ENCODE measurements around the gene VPS37C. TPM values are rescaled to one million over a fixed set of nuclear protein-coding genes. Genes with fewer than 3 reads are reported as not detected.
"Not testable (repeated sequence)": the region's sequence is repeated elsewhere in the genome, so short reads cannot be mapped to it uniquely, and the experiment has no call there.

VPS37C gene
- polyA plus RNA-seq, 3 donors, result 16.9 to 22.0 (median 19.2) TPM

GRCh38 chr11:61187505-61188130, 26.4 kb upstream of the VPS37C start:
- DNase-seq (ENCODE audit: extremely low read depth in 1 of 11, low read depth in 9 of 11, low spot score in 4 of 11), result peak; percentile 68 to 91 (median 83)

DNA sequence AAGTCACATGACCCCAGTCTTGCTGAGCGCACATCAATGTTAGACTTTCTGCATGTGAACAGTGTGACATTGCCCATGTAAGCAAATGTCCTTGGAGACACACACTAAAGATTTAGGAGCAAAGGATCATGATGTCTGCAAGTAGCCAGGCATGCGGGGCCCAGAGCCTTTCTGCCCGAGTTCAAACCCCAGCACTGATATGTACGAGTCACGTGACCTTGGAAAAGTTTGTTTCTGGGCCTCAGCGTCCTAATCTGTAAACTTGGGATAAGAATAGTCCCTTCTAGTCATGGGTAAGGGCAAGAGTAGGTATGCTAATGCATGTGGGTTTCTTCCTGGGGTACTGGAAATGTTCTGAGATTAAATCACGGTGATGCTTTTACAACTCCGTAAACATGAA, 25.3 kb upstream of the VPS37C start:
- DNase-seq (ENCODE audit: extremely low read depth in 1 of 11, low read depth in 9 of 11, low spot score in 4 of 11), result no peak

GRCh38 chr11:61183645-61184044, 22.4 kb upstream of the VPS37C start:
- DNase-seq (ENCODE audit: extremely low read depth in 1 of 11, low read depth in 9 of 11, low spot score in 4 of 11), result no peak

GRCh38 chr11:61181489-61181888, 20.3 kb upstream of the VPS37C start:
- no peak for DNase-seq (ENCODE audit: extremely low read depth in 1 of 11, low read depth in 9 of 11, low spot score in 4 of 11)

DNA sequence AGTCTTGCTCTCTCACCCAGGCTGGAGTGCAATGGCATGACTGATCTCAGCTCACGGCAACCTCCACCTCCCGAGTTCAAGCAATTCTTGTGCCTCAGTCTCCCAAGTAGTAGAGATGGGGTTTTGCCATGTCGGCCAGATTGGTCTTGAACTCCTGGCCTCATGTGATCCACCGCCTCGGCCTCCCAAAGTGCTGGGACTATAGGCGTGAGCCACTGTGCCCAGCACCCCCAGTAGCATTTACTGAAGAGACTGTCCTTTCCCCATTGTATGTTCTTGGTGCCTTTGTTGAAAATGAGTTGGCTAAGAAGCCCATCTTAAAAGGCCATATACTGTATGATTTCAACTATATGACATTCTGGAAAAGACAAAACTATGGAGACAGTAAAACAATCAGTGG, 19.0 kb upstream of the VPS37C start:
- DNase-seq (ENCODE audit: extremely low read depth in 1 of 11, low read depth in 9 of 11, low spot score in 4 of 11), result not testable (repeated sequence)

DNA sequence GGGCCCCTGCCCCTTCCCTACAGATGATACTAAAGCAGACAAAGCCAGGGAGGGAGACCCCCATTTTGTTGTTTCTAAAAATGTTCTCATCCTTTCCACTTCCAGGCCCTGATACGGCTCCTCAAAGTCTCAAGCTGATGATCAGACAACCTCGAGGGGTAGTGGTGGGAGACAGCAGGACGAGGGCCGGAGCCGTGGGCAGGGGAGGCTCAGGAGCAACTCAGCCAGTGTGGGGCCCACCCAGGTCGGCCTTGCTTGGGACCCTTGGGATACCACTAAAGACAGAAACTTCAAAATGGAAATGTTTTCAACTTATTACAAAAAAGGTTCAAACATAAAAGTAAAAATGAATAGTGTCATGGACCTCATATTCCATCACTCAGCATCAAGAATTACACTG, 15.2 kb upstream of the VPS37C start:
- DNase-seq (ENCODE audit: extremely low read depth in 1 of 11, low read depth in 9 of 11, low spot score in 4 of 11), result no peak

- DNase-seq (ENCODE audit: extremely low read depth in 1 of 11, low read depth in 9 of 11, low spot score in 4 of 11), result no peak
These were observed 13.7 kb upstream of the VPS37C start for GRCh38 chr11:61174949-61175348.

- DNase-seq (ENCODE audit: extremely low read depth in 1 of 11, low read depth in 9 of 11, low spot score in 4 of 11), result no peak
These were observed 13.0 kb upstream of the VPS37C start for GRCh38 chr11:61174273-61174672.

DNA sequence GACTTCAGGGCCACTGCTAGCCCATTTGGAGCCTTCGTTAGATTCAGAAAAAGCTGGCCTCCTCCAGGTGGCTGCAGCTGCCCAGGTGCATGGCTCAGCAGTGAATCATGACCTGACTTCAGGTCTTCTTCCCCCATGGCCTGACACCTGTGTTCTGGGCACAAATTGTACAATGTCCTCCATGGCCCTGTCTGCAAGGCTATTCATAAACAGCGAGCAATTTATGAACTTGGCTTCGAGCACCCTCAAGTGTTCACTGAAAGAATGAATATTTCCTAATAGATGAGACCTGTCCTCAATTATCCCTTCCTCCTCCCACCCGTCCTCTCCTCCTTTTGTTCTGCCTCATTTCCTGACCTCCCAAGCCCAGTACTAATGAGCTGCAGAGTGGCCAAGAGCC, 12.2 kb upstream of the VPS37C start:
- DNase-seq (ENCODE audit: extremely low read depth in 1 of 11, low read depth in 9 of 11, low spot score in 4 of 11), result no peak

DNA sequence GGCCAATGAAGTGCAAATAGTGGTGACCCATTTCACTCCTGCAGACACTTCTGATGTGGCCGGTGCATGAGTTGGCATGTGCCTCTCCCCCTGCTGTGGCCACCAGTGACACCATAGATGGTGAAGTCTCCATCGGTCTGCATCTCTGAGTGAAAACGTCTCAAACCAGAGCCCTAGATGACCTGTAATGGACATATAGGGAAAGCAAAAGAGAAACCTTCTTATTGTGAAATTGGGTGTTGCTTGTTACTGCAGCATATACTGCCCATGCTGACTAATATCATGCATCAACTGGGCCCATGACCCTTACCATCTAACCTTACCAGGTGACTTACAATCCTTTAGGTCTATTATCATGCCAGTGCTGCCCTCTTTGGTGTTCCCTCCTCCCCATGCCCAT, 11.7 kb upstream of the VPS37C start:
- no peak for DNase-seq (ENCODE audit: extremely low read depth in 1 of 11, low read depth in 9 of 11, low spot score in 4 of 11)

- DNase-seq (ENCODE audit: extremely low read depth in 1 of 11, low read depth in 9 of 11, low spot score in 4 of 11), result no peak
These were observed 11.1 kb upstream of the VPS37C start for GRCh38 chr11:61172356-61172755.

DNA sequence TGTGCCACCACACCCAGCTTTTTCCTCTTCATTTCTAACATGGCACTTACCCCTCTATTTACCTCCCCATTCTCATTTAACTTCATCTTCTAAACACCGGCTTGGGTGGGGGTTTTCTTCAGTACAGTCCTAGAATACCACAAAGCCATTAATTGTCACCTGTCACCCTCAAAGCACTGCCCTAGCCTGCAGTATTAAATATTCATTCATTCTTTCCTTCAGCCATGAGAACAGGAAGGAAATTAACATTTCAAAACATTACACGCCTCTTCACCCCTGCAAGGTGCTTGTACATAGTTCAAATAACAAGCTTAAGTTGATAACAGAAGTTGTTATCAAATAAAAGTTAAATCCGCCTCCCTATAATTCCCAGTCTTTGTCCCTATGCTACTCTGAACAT, 10.7 kb upstream of the VPS37C start:
- DNase-seq (ENCODE audit: extremely low read depth in 1 of 11, low read depth in 9 of 11, low spot score in 4 of 11), result no peak

DNA sequence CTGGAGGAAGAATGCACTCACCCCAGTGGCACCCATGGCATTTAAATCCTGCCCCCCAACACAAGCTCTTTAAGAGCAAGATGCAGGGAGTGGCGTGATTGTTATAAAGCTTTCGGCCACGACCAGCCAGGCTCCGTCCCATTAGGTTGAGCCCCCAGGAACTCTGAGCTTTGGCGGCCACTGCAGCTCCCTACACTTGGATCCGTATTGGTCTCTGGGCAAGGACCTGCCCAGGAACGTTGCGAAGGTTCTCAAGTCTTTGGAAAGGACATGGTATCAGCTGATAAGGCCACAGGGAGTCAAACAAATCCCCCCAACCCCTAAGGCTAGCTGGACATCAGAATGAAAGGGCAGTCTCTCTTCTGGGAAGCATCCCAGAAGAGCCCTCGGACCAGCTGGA, 9.3 kb upstream of the VPS37C start:
- no peak for DNase-seq (ENCODE audit: extremely low read depth in 1 of 11, low read depth in 9 of 11, low spot score in 4 of 11)

DNA sequence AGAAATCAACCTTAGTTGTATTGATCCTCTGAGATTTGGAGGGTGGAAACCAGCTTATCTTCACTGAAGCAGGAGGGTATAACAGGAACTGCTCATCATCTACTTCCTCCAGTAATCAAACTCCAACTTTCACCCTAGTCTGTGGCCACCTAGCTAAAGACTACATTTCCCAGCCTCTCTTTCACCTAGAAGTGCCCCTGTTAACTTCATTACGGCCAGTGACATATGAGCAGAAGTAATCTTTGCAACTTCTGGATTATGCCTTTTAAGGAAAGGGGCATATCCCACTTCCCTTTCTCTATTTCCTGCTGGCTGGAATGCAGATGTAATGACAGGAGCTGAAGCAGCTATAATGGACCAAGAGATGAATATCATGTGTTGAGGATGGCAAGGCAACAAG, 7.6 kb upstream of the VPS37C start:
- DNase-seq (ENCODE audit: extremely low read depth in 1 of 11, low read depth in 9 of 11, low spot score in 4 of 11), result no peak

DNA sequence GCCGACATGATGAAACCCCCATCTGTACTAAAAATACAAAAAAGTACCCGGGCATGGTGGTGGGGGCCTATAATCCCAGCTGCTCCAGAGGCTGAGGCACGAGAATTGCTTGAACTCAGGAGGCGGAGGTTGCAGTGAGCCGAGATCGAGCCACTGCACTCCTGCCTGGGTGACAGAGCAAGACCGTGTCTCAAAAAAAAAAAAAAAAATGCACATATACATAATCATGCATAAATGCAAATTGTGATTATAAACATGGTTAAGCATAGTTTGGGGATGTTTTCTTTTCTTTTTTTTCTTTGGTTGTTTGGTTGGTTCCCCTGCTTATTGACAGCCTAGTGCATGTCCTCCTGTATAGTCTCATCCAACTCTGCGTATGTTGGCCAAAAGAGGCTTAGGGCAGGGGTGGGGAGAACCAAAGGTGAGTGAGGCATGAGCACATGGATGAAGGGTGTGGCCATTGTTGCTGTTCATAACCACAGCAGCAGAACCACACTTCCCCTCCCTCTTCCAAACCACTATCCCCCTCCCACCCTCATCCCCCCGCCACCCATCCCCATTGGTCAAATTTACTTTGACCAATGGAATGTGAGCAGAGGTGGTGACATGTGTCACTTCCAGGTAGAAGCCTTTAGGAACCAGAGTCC, 6.9 kb upstream of the VPS37C start:
- DNase-seq (ENCODE audit: extremely low read depth in 1 of 11, low read depth in 9 of 11, low spot score in 4 of 11), result no peak

- not testable (repeated sequence) for DNase-seq (ENCODE audit: extremely low read depth in 1 of 11, low read depth in 9 of 11, low spot score in 4 of 11)
These were observed 5.1 kb upstream of the VPS37C start for GRCh38 chr11:61166331-61166730.

DNA sequence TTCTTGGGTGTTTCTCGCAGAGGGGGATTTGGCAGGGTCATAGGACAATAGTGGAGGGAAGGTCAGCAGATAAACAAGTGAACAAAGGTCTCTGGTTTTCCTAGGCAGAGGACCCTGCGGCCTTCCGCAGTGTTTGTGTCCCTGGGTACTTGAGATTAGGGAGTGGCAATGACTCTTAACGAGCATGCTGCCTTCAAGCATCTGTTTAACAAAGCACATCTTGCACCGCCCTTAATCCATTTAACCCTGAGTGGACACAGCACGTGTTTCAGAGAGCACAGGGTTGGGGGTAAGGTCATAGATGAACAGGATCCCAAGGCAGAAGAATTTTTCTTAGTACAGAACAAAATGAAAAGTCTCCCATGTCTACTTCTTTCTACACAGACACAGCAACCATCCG, 4.6 kb upstream of the VPS37C start:
- DNase-seq (ENCODE audit: extremely low read depth in 1 of 11, low read depth in 9 of 11, low spot score in 4 of 11), result not testable (repeated sequence)

- DNase-seq (ENCODE audit: extremely low read depth in 1 of 11, low read depth in 9 of 11, low spot score in 4 of 11), result no peak
These were observed 3.6 kb upstream of the VPS37C start for GRCh38 chr11:61164606-61165424.

DNA sequence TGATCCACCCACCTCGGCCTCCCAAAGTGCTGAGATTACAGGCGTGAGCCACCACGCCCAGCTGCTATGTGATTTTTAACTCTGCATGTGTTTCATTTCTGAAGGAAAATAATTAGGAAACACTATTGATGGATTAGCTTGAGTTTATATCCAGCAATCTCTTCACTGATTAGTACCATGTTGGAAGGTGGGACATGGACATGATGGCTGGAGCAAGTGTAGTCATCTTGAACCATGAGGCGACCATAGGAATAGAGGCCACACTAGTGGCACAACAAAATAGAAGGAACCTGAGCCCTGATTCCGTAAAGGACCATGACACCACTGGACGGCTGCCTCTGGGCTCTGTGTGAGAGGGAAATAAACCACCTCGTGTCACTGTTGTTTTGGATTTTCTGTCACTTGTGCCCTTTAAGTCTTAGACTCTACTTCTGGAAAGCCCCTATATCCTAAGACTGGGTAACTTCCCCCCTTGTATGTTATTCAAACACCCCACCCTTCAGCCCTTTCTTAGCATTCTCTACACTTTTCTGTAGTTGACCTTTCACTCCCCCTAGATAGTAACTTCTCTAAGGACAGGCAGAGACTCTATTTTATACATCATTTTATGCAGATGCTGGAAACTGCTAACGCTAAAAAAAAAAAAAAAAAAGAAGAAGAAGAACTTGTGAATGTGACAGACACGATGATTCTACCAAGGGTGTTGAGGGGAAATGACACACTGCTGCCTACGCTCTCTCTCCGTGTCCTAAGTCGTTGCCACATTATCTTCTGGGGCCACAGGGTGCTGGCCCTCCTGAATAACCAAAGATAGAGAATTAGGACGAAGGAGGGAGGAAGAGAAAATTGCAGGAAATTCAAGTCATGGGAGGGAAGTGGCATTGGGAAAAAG, 2.7 kb upstream of the VPS37C start:
- no peak for DNase-seq (ENCODE audit: extremely low read depth in 1 of 11, low read depth in 9 of 11, low spot score in 4 of 11)
